Measurements from ENCODE around the gene NCAPD3.

NCAPD3 gene

DNA sequence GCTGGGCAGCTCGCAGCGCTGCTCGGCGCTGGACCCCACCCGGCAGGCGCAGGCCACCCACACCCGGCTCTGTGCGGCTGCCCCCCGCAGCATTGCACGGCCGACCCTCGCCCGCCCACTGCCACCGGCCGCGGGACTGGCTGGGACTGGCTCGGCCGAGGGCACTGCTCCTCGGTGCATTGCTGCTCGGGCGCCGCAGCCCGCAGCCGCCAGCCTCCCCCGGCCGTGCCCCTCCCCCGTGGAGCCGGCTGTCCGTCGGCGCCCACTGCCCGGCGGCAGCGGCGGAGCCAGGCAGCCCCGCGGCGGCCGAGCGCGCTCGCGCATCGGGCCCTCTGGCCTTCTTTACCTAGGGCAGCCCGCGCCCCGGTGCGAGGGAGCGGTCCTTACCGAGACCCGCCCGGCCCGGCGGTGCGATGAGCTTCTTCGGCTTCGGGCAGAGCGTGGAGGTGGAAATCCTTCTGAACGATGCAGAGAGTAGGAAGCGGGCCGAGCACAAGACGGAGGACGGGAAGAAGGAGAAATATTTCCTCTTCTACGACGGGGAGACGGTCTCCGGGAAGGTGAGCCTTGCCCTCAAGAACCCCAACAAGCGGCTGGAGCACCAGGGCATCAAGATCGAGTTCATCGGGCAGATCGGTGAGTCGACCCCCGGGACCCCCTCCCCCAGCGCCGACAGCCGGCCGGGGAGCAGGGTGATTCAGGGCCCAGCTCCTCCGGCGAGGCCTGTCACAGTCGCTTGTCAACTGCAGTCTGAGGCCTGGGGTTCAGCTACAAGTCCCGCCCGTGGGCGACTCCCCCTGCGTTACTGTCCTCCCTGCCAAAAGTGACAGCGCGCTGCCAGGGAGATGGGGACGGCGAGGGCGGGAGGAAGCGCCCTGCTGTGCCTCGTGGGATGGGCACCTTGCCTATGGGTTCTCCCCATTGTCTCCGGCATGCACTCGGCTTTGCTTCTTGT lies 1.2 kb upstream of the NCAPD3 start:
- TF ChIP-seq, protein P1, sequence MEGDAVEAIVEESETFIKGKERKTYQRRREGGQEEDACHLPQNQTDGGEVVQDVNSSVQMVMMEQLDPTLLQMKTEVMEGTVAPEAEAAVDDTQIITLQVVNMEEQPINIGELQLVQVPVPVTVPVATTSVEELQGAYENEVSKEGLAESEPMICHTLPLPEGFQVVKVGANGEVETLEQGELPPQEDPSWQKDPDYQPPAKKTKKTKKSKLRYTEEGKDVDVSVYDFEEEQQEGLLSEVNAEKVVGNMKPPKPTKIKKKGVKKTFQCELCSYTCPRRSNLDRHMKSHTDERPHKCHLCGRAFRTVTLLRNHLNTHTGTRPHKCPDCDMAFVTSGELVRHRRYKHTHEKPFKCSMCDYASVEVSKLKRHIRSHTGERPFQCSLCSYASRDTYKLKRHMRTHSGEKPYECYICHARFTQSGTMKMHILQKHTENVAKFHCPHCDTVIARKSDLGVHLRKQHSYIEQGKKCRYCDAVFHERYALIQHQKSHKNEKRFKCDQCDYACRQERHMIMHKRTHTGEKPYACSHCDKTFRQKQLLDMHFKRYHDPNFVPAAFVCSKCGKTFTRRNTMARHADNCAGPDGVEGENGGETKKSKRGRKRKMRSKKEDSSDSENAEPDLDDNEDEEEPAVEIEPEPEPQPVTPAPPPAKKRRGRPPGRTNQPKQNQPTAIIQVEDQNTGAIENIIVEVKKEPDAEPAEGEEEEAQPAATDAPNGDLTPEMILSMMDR (IDR thresholded peaks at IDR 0.05; ENCODE audit: low read depth, low read length), result no peak
- H3K4me3 ChIP-seq (ENCODE audit: low read depth, low read length), result peak overlapping the region; percentile 90
- peaks cover 3% of the 10 kb centered on the region; the same call in 1 of the 2 replicates for H3K36me3 ChIP-seq
- DNase-seq, result peak; percentile 75
- H3K27me3 ChIP-seq, result no peaks in the 10 kb centered on the region
- H3K4me1 ChIP-seq, result peaks cover 10% of the 10 kb centered on the region
- no peaks in the 10 kb centered on the region for H3K9me3 ChIP-seq

DNA sequence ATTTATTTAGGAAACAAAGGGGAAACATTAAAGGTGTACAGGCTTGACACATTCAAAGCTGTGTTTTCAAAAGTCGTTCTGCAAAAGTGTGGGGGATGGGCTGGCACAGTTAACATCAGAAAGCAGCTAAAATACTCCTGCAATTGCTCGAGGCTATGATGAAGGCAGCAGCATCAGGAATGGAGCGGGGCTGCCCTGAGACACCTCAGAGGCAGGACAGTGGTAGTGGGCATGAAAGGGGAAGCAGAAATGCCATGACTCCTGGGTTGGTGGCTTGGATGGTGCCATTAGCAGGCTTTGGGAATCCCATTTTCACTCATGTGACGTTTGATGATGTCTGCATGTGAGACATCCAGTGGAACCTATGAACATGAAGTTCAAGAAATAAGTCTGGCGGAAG lies 646 bp downstream of the NCAPD3 start:
- Histone ChIP-seq H3K4me1 (peaks cover 9% of the 10 kb centered on the region), H3K4me3 (ENCODE audit: low read depth, low read length) (peak overlapping the region; percentile 90), H3K9me3 (no peaks in the 10 kb centered on the region), H3K27me3 (no peaks in the 10 kb centered on the region), H3K36me3 (peaks cover 21% of the 10 kb centered on the region)
- TF ChIP-seq, protein P1 (IDR thresholded peaks at IDR 0.05; ENCODE audit: low read depth, low read length), result no peak
- no peak for DNase-seq

GRCh38 chr11:134216816-134217215 lies 7.0 kb downstream of the NCAPD3 start:
- peaks cover 46% of the 10 kb centered on the region for H3K36me3 ChIP-seq
- no peaks in the 10 kb centered on the region for H3K27me3 ChIP-seq
- H3K4me1 ChIP-seq, result peaks cover under 1% of the 10 kb centered on the region
- no peaks in the 10 kb centered on the region for H3K9me3 ChIP-seq
- TF ChIP-seq, protein P1 (IDR thresholded peaks at IDR 0.05; ENCODE audit: low read depth, low read length), result no peak
- no peak for DNase-seq
- H3K4me3 ChIP-seq (ENCODE audit: low read depth, low read length), result no peak overlapping the region

DNA sequence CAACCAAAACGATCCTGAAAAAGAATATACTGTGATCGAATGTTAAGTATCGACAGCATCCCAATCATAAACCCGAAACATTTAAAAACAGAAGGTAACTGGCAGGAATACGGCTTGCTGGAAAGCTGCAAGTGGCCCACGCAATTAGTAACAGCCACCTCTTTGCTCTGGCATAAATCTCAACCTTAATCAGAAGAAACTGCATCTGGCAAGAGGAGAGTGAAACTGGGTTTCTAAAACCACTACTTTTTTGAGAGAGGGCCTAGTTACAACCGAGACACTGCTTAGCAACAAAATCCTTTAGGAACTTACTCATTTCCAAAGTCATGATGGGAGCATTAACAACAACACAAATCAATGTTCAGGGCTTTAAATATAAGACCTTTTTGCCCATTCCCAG lies 7.9 kb downstream of the NCAPD3 start:
- no peak for DNase-seq
- Histone ChIP-seq H3K36me3 (peaks cover 53% of the 10 kb centered on the region), H3K27me3 (no peaks in the 10 kb centered on the region), H3K4me1 (no peaks in the 10 kb centered on the region; the same call in none of the 2 replicates), H3K9me3 (no peaks in the 10 kb centered on the region), H3K4me3 (ENCODE audit: low read depth, low read length) (no peak overlapping the region)
- TF ChIP-seq, protein P1 (IDR thresholded peaks at IDR 0.05; ENCODE audit: low read depth, low read length), result no peak

- Histone ChIP-seq H3K36me3 (peaks cover 90% of the 10 kb centered on the region), H3K9me3 (no peaks in the 10 kb centered on the region), H3K27me3 (no peaks in the 10 kb centered on the region), H3K4me1 (peaks cover 12% of the 10 kb centered on the region), H3K4me3 (ENCODE audit: low read depth, low read length) (no peak overlapping the region)
- peak; percentile 71 for DNase-seq
- TF ChIP-seq, protein P1 (IDR thresholded peaks at IDR 0.05; ENCODE audit: low read depth, low read length), result peak; percentile 64
Observed at GRCh38 chr11:134207538-134208239, 16.1 kb downstream of the NCAPD3 start.

Measured in BE2C (cell line).